ENCODE data around the gene TMEM220.
"Not testable (repeated sequence)": the region's sequence is repeated elsewhere in the genome, so short reads cannot be mapped to it uniquely, and the experiment has no call there.

The TMEM220 gene

GRCh38 chr17:10754109-10754508 is 24.3 kb upstream of the TMEM220 start:
- DNase-seq: no peak

- DNase-seq: no peak
These were observed 22.9 kb upstream of the TMEM220 start for GRCh38 chr17:10752696-10753095.

GRCh38 chr17:10751563-10751962 is 21.7 kb upstream of the TMEM220 start:
- DNase-seq: no peak

GRCh38 chr17:10750210-10750609 is 20.4 kb upstream of the TMEM220 start:
- no peak for DNase-seq

- DNase-seq: no peak
These were observed 18.8 kb upstream of the TMEM220 start for GRCh38 chr17:10748531-10749181.

- DNase-seq: no peak
These were observed 15.4 kb upstream of the TMEM220 start for GRCh38 chr17:10745231-10745630.

- no peak for DNase-seq
These were observed 14.7 kb upstream of the TMEM220 start for GRCh38 chr17:10744501-10745000.

GRCh38 chr17:10743316-10744009 is 13.6 kb upstream of the TMEM220 start:
- DNase-seq: no peak

- no peak for DNase-seq
These were observed 12.6 kb upstream of the TMEM220 start for GRCh38 chr17:10742431-10742830.

- DNase-seq: no peak
These were observed 11.8 kb upstream of the TMEM220 start for GRCh38 chr17:10741416-10742135.

GRCh38 chr17:10739386-10739785 is 9.6 kb upstream of the TMEM220 start:
- DNase-seq: no peak

- DNase-seq: no peak
These were observed 8.9 kb upstream of the TMEM220 start for GRCh38 chr17:10738521-10739258.

- no peak for DNase-seq
These were observed 7.9 kb upstream of the TMEM220 start for GRCh38 chr17:10737736-10738135.

GRCh38 chr17:10737168-10737622 is 7.4 kb upstream of the TMEM220 start:
- peak; percentile 2 to 35 for DNase-seq

GRCh38 chr17:10735821-10736220 is 6.0 kb upstream of the TMEM220 start:
- no peak for DNase-seq

- no peak for DNase-seq
These were observed 5.4 kb upstream of the TMEM220 start for GRCh38 chr17:10735251-10735650.

- DNase-seq: no peak
These were observed 3.8 kb upstream of the TMEM220 start for GRCh38 chr17:10733666-10734065.

- not testable (repeated sequence) for DNase-seq
These were observed 2.3 kb upstream of the TMEM220 start for GRCh38 chr17:10732121-10732520.

- no peak for DNase-seq
These were observed 1.6 kb upstream of the TMEM220 start for GRCh38 chr17:10731408-10731879.

- DNase-seq: not testable (repeated sequence)
These were observed 424 bp upstream of the TMEM220 start for GRCh38 chr17:10730247-10730646.

- DNase-seq: no peak
These were observed 1.4 kb downstream of the TMEM220 start for GRCh38 chr17:10728331-10728892.

GRCh38 chr17:10727192-10727591 is 2.6 kb downstream of the TMEM220 start:
- DNase-seq: no peak

All from NCI-H446 (cell line).